GM12878 (cell line): ENCODE data around the gene RPS6KA3. TPM values are rescaled to one million over a fixed set of nuclear protein-coding genes. Genes with fewer than 3 reads are reported as not detected.

ENCODE experiments used
- ATF3 ChIP-seq: IDR thresholded peaks from 2 replicates; pipeline ENCODE4 v1.6.1; 2011; ENCODE audit warnings: low read depth, mild to moderate bottlenecking, low read length, moderate library complexity, borderline replicate concordance; ENCODE audit errors: extremely low read depth
- BMI1 ChIP-seq: fragments of 450-650 bp; IDR thresholded peaks from 2 replicates; pipeline ENCODE4 v1.6.1; 2016; ENCODE audit warnings: mild to moderate bottlenecking, moderate library complexity, borderline replicate concordance
- CEBPB ChIP-seq, 2 experiments: fragments of 150-350 bp in 1 of 2; IDR thresholded peaks; 2 replicates each; pipeline ENCODE4 v1.6.1; 2012 to 2014; ENCODE audit warnings: low read depth in 2 of 2, low read length in 2 of 2, borderline replicate concordance in 1 of 2, inconsistent platforms in 1 of 2
- E2F4 ChIP-seq: IDR thresholded peaks from 2 replicates; pipeline ENCODE4 v1.6.1; 2012; ENCODE audit warnings: low read depth, low read length, improper control_type of control experiment
- HDAC2 ChIP-seq: fragments of 200-600 bp; sonication (generic); IDR thresholded peaks from 2 replicates; pipeline ENCODE4 v1.6.1; 2017
- HDGF ChIP-seq: fragments of 450-650 bp; IDR thresholded peaks from 2 replicates; pipeline ENCODE4 v1.6.1; 2016; ENCODE audit warnings: antibody characterized with exemption
- KLF5 ChIP-seq: fragments of 450-650 bp; IDR thresholded peaks from 2 replicates; pipeline ENCODE4 v1.6.1; 2014; ENCODE audit warnings: mild to moderate bottlenecking; ENCODE audit not compliant: partially characterized antibody
- MYB ChIP-seq: fragments of 150-350 bp; IDR thresholded peaks from 2 replicates; pipeline ENCODE4 v1.6.1; 2014; ENCODE audit warnings: mild to moderate bottlenecking, low read depth, low read length, borderline replicate concordance
- PAX5 ChIP-seq: IDR thresholded peaks from 2 replicates; pipeline ENCODE4 v1.6.1; 2011; ENCODE audit warnings: low read depth, low read length, borderline replicate concordance
- PBX3 ChIP-seq: IDR thresholded peaks from 2 replicates; pipeline ENCODE4 v1.6.1; 2011; ENCODE audit warnings: mild to moderate bottlenecking, low read depth, low read length, moderate library complexity; ENCODE audit not compliant: insufficient replicate concordance
- POLR2AphosphoS5 ChIP-seq: IDR thresholded peaks from 2 replicates; pipeline ENCODE4 v1.6.1; 2011; ENCODE audit warnings: mild to moderate bottlenecking, low read length, inconsistent platforms
- POU2F2 ChIP-seq: IDR thresholded peaks from 3 replicates; pipeline ENCODE4 v1.6.1; 2011; ENCODE audit warnings: low read depth, mild to moderate bottlenecking, low read length, borderline replicate concordance
- ZNF384 ChIP-seq: IDR thresholded peaks from 2 replicates; pipeline ENCODE4 v1.6.1; 2012; ENCODE audit warnings: low read depth, mild to moderate bottlenecking, low read length, improper control_type of control experiment, borderline replicate concordance
- polyA plus RNA-seq, 11 experiments: library from polyadenylated mRNA; depleted of rRNA in 4 of 11; unstranded in 6 of 11; stranded (reverse) in 5 of 11; fragments of >200 nt; fragmentation: Nextera tagmentation in 4 of 11; fragmentation: Illumina TruSeq in 1 of 11; extraction: Ambion mirVana in 4 of 11; extraction: Trizol in 1 of 11; gene quantifications; 1 replicate in 1 of 11; 2 replicates in 10 of 11; pipeline versions ENCODE4 v1.2.1 to v1.2.3, GENCODE V29; 2011 to 2016; ENCODE audit warnings: inconsistent platforms in 2 of 11, missing spikeins in 2 of 11, low read depth in 1 of 11
- total RNA-seq, 4 experiments: library from RNA; depleted of rRNA in 3 of 4; stranded (reverse); fragments of >200 nt in 3 of 4; fragmentation: Illumina TruSeq in 1 of 4; extraction: Trizol in 1 of 4; gene quantifications; 2 replicates each; pipeline versions ENCODE4 v1.2.1 to v1.2.3, GENCODE V29; 2013 to 2021
- TF ChIP-seq, protein P1 (sequence below): fragments of 450-650 bp; IDR thresholded peaks from 2 replicates; pipeline ENCODE4 v1.6.1; 2017; ENCODE audit warnings: antibody characterized with exemption, mild to moderate bottlenecking, moderate library complexity
- TF ChIP-seq, protein P2 (sequence below): IDR thresholded peaks from 2 replicates; pipeline ENCODE4 v1.6.1; 2012; ENCODE audit warnings: low read length, inconsistent platforms
- TF ChIP-seq, protein P3 (sequence below): fragments of 450-650 bp; IDR thresholded peaks from 2 replicates; pipeline ENCODE4 v1.6.1; 2017; ENCODE audit warnings: mild to moderate bottlenecking, moderate library complexity

RPS6KA3 gene
- total and polyA plus RNA-seq, 10 of the 15 experiments (the other 5 are each of a cell fraction or from before 2014, with no cell fraction given): 2.8 to 35.6 (median 15.8) TPM

DNA sequence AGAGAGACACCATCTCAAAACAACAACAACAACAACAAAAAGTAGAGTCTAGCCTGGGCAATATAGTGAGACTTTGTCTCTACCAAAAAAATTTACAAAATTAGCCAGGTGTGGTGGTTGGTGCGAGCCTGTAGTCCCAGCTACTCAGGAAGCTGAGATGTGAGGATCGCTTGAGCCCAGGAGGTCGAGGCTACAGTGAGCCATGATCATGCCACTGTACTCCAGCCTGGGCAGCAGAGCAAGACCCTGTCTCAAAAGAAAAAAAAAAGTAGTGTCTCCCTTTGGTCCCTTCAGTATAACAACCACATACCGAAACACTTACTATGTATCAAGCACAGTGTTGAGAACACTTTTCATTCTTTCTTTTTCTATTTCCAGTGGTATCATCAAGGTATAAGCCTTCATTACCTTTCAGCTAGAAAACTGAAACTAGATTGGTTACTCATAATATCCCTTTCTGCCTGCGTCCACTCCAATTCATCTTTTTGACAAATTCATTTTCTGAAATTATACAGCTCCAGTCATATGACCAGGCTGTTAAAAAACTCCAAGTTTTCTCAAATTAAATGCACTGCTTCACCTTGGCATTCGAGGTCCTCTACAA, 54.1 kb downstream of the RPS6KA3 start (continued):
- TF ChIP-seq, protein P1, sequence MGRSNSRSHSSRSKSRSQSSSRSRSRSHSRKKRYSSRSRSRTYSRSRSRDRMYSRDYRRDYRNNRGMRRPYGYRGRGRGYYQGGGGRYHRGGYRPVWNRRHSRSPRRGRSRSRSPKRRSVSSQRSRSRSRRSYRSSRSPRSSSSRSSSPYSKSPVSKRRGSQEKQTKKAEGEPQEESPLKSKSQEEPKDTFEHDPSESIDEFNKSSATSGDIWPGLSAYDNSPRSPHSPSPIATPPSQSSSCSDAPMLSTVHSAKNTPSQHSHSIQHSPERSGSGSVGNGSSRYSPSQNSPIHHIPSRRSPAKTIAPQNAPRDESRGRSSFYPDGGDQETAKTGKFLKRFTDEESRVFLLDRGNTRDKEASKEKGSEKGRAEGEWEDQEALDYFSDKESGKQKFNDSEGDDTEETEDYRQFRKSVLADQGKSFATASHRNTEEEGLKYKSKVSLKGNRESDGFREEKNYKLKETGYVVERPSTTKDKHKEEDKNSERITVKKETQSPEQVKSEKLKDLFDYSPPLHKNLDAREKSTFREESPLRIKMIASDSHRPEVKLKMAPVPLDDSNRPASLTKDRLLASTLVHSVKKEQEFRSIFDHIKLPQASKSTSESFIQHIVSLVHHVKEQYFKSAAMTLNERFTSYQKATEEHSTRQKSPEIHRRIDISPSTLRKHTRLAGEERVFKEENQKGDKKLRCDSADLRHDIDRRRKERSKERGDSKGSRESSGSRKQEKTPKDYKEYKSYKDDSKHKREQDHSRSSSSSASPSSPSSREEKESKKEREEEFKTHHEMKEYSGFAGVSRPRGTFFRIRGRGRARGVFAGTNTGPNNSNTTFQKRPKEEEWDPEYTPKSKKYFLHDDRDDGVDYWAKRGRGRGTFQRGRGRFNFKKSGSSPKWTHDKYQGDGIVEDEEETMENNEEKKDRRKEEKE: no peak
- TF ChIP-seq PAX5 (no peak), POLR2AphosphoS5 (no peak), HDAC2 (no peak), E2F4 (no peak), PBX3 (peak; percentile 51), ATF3 (no peak), HDGF (no peak), POU2F2 (no peak), ZNF384 (peak; percentile 36; the same call in 1 of the 2 replicates), BMI1 (no peak), KLF5 (no peak), MYB (no peak), CEBPB (IDR thresholded peaks at IDR 0.05; ENCODE audit: borderline replicate concordance in 1 of 2, low read depth in 2 of 2, low read length in 2 of 2) (no peak)
- TF ChIP-seq, protein P2, sequence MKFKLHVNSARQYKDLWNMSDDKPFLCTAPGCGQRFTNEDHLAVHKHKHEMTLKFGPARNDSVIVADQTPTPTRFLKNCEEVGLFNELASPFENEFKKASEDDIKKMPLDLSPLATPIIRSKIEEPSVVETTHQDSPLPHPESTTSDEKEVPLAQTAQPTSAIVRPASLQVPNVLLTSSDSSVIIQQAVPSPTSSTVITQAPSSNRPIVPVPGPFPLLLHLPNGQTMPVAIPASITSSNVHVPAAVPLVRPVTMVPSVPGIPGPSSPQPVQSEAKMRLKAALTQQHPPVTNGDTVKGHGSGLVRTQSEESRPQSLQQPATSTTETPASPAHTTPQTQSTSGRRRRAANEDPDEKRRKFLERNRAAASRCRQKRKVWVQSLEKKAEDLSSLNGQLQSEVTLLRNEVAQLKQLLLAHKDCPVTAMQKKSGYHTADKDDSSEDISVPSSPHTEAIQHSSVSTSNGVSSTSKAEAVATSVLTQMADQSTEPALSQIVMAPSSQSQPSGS: 0 out of 2 replicates have a peak, but pooled peaks have one; percentile 26
- TF ChIP-seq, protein P3, sequence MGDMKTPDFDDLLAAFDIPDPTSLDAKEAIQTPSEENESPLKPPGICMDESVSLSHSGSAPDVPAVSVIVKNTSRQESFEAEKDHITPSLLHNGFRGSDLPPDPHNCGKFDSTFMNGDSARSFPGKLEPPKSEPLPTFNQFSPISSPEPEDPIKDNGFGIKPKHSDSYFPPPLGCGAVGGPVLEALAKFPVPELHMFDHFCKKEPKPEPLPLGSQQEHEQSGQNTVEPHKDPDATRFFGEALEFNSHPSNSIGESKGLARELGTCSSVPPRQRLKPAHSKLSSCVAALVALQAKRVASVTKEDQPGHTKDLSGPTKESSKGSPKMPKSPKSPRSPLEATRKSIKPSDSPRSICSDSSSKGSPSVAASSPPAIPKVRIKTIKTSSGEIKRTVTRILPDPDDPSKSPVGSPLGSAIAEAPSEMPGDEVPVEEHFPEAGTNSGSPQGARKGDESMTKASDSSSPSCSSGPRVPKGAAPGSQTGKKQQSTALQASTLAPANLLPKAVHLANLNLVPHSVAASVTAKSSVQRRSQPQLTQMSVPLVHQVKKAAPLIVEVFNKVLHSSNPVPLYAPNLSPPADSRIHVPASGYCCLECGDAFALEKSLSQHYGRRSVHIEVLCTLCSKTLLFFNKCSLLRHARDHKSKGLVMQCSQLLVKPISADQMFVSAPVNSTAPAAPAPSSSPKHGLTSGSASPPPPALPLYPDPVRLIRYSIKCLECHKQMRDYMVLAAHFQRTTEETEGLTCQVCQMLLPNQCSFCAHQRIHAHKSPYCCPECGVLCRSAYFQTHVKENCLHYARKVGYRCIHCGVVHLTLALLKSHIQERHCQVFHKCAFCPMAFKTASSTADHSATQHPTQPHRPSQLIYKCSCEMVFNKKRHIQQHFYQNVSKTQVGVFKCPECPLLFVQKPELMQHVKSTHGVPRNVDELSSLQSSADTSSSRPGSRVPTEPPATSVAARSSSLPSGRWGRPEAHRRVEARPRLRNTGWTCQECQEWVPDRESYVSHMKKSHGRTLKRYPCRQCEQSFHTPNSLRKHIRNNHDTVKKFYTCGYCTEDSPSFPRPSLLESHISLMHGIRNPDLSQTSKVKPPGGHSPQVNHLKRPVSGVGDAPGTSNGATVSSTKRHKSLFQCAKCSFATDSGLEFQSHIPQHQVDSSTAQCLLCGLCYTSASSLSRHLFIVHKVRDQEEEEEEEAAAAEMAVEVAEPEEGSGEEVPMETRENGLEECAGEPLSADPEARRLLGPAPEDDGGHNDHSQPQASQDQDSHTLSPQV: no peak
